ENCODE measurements around the gene GFAP. TPM values are rescaled to one million over a fixed set of nuclear protein-coding genes. Genes with fewer than 3 reads are reported as not detected.

The GFAP gene
- polyA plus RNA-seq, 1 donor from 2014 or later: 0.45 TPM

Other genes starting within 250 kb of the GFAP start
- 9.7 TPM for gene CCDC43, start 225.7 kb downstream of the GFAP start, polyA plus RNA-seq
- 1.1 TPM for gene DBF4B, start 206.8 kb downstream of the GFAP start, polyA plus RNA-seq
- not detected for gene ADAM11, start 156.5 kb downstream of the GFAP start, polyA plus RNA-seq
- gene GJC1, start 85.2 kb downstream of the GFAP start, polyA plus RNA-seq: 0.15 TPM
- gene HIGD1B, start 67.6 kb downstream of the GFAP start, polyA plus RNA-seq: not detected
- gene EFTUD2, start 16.1 kb downstream of the GFAP start, polyA plus RNA-seq: 67.1 TPM
- gene KIF18B, start 32.3 kb upstream of the GFAP start, polyA plus RNA-seq: not detected
- not detected for gene C1QL1, start 52.8 kb upstream of the GFAP start, polyA plus RNA-seq
- gene DCAKD, start 136.1 kb upstream of the GFAP start, polyA plus RNA-seq: 13.8 TPM
- gene NMT1, start 145.8 kb upstream of the GFAP start, polyA plus RNA-seq: 84.4 TPM
- gene PLCD3, start 217.0 kb upstream of the GFAP start, polyA plus RNA-seq: not detected
- gene ACBD4, start 220.2 kb upstream of the GFAP start, polyA plus RNA-seq: 17.6 TPM
- 3.6 TPM for gene HEXIM1, start 233.0 kb upstream of the GFAP start, polyA plus RNA-seq
- 6.3 TPM for gene HEXIM2, start 246.4 kb upstream of the GFAP start, polyA plus RNA-seq